ENCODE results near the gene TUB.

DNA sequence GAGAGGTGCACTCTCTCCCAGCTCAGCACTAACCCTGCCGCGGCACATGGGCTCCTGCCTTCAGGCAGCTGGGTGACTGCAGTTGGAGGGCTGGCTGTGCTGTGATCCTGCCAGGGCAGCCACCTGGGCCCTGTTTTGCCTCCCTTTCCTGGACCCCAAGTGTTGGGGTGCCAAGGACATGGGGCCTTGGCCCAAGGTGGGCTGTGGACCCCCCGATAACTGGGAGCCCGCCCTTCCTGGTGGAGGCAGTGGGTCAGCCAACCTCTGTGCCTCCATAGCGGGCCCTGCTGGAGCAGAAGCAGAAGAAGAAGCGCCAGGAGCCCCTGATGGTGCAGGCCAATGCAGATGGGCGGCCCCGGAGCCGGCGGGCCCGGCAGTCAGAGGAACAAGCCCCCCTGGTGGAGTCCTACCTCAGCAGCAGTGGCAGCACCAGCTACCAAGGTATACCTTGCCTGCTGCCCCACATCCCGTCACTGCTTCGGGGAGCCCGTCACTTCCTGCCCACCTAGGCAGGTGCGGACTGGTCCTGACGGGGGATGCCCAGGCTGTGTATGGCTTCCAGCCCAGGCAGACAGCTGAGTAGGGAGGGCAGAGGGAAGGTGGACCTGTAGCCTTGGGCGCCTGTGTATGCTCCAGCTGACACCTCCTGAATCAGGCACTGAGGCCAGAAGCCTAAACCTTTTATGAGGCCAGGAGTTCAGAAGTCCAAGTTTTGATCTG, 8.9 kb downstream of the TUB start:
- TF ChIP-seq, protein P1, sequence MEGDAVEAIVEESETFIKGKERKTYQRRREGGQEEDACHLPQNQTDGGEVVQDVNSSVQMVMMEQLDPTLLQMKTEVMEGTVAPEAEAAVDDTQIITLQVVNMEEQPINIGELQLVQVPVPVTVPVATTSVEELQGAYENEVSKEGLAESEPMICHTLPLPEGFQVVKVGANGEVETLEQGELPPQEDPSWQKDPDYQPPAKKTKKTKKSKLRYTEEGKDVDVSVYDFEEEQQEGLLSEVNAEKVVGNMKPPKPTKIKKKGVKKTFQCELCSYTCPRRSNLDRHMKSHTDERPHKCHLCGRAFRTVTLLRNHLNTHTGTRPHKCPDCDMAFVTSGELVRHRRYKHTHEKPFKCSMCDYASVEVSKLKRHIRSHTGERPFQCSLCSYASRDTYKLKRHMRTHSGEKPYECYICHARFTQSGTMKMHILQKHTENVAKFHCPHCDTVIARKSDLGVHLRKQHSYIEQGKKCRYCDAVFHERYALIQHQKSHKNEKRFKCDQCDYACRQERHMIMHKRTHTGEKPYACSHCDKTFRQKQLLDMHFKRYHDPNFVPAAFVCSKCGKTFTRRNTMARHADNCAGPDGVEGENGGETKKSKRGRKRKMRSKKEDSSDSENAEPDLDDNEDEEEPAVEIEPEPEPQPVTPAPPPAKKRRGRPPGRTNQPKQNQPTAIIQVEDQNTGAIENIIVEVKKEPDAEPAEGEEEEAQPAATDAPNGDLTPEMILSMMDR (IDR thresholded peaks at IDR 0.05), result no peak
- TF ChIP-seq POLR2A (IDR thresholded peaks at IDR 0.05), result no peak

Measured in prostate gland (tissue), 2 donors.